ENCODE data around the gene TBC1D7. TPM values are rescaled to one million over a fixed set of nuclear protein-coding genes. Genes with fewer than 3 reads are reported as not detected.

TBC1D7 gene
- total and polyA plus RNA-seq, 10 of the 15 experiments (the other 5 are each of a cell fraction or from before 2014, with no cell fraction given), result 20.1 to 65.9 (median 31.3) TPM

GRCh38 chr6:13260831-13261230 lies 67.5 kb downstream of the TBC1D7 start:
- BruUV-seq (replicated peaks), result no TSS peak
- peak overlapping the region; percentile 5; the same call in 1 of the 2 replicates for H3K9ac ChIP-seq (ENCODE audit: control insufficient read depth, insufficient read depth, low read length)
- no peak overlapping the region; the same call in 1 of the 2 replicates for H2AFZ ChIP-seq (ENCODE audit: control insufficient read depth, low read depth, low read length)
- FAIRE-seq (no peak), ATAC-seq (peak; percentile 25), DNase-seq (ENCODE audit: low read depth, low spot score) (peak; percentile 55)
- peak overlapping the region; percentile 96 for H3K4me2 ChIP-seq (ENCODE audit: control insufficient read depth, insufficient read depth)
- H3K4me3 ChIP-seq, result peak overlapping the region; percentile 52
- CTCF ChIA-PET, result interaction anchor here (0.9 to 5.2 kb wide), 7 partner anchors 12 to 69 kb away, joined by 3 to 45 read pairs (median 14); no protein-coding TSS in a partner anchor
- 0% methylated on average over 5 of the region's 5 CpGs for WGBS (ENCODE audit: insufficient coverage, insufficient replicate concordance, low lambda C conversion rate, missing lambda C conversion rate)
- POLR2A ChIA-PET, result interaction anchor here (1.0 to 3.3 kb wide), 6 partner anchors 10 to 42 kb away, joined by 3 to 26 read pairs (median 8); no protein-coding TSS in a partner anchor
- H3K36me3 ChIP-seq (ENCODE audit: control insufficient read depth in 2 of 2, insufficient read depth in 2 of 2, low read length in 1 of 2), result no peaks in the 10 kb centered on the region
- peak overlapping the region; percentile 50 for H3K27ac ChIP-seq (ENCODE audit: control insufficient read depth, insufficient read depth)
- intact Hi-C loops (cut with micrococcal nuclease; ENCODE audit: unreplicated experiment) (no loop called here), in situ Hi-C loops (cut with MboI) (no loop called here)
- H3K4me1 ChIP-seq (ENCODE audit: control insufficient read depth, insufficient read depth, low read length), result peaks cover 59% of the 10 kb centered on the region
- H3K9me3 ChIP-seq (replicated peaks; ENCODE audit: control insufficient read depth, insufficient read depth, low read length), result peaks cover 7% of the 10 kb centered on the region
- SMC1A ChIA-PET (ENCODE audit: uncharacterized antibody, unreplicated experiment), result interaction anchor here (0.6 to 6.6 kb wide), 17 partner anchors 9 to 224 kb away, joined by 3 to 81 read pairs (median 5); partner anchors contain the start of gene TBC1D7
- no peaks in the 10 kb centered on the region for H3K79me2 ChIP-seq (ENCODE audit: control insufficient read depth, insufficient read depth, low read length)
- RAD21 ChIA-PET (ENCODE audit: unreplicated experiment), result interaction anchor here (0.9 to 5.0 kb wide), 15 partner anchors 12 to 168 kb away, joined by 3 to 116 read pairs (median 5); partner anchors contain the start of gene TBC1D7
- no peaks in the 10 kb centered on the region for H3K27me3 ChIP-seq (replicated peaks in 1 of 2; ENCODE audit: control insufficient read depth in 2 of 2, insufficient read depth in 2 of 2, low read length in 1 of 2)
- no peaks in the 10 kb centered on the region for H4K20me1 ChIP-seq (ENCODE audit: control insufficient read depth, insufficient read depth)
- TF ChIP-seq MXI1 (IDR thresholded peaks at IDR 0.05; ENCODE audit: low read depth, low read length) (no peak), FOXM1 (IDR thresholded peaks at IDR 0.05; ENCODE audit: low read depth, low read length) (no peak; the same call in 1 of the 2 replicates), SREBF2 (IDR thresholded peaks at IDR 0.05; ENCODE audit: low read length) (no peak), CBFB (IDR thresholded peaks at IDR 0.05; ENCODE audit: low read depth) (no peak), SP1 (IDR thresholded peaks at IDR 0.05; ENCODE audit: low read depth, low read length) (no peak), EGR1 (IDR thresholded peaks at IDR 0.05; ENCODE audit: borderline replicate concordance in 1 of 2, low read depth in 2 of 2, low read length in 2 of 2) (no peak), IRF3 (IDR thresholded peaks at IDR 0.05) (no peak), SUPT20H (IDR thresholded peaks at IDR 0.05; ENCODE audit: borderline replicate concordance, control insufficient read depth, low read depth, low read length) (no peak), RUNX3 (IDR thresholded peaks at IDR 0.05; ENCODE audit: low read length) (peak; percentile 54), CREM (IDR thresholded peaks at IDR 0.05; ENCODE audit: low read depth) (peak; percentile 47; the same call in 1 of the 2 replicates), ZNF207 (IDR thresholded peaks at IDR 0.05; ENCODE audit: borderline replicate concordance) (no peak), MEF2A (IDR thresholded peaks at IDR 0.05; ENCODE audit: insufficient read depth, low read depth, low read length) (peak; percentile 77), MTA3 (IDR thresholded peaks at IDR 0.05; ENCODE audit: borderline replicate concordance, low read length) (no peak), JUND (IDR thresholded peaks at IDR 0.05; ENCODE audit: low read depth, low read length) (no peak), CHD4 (IDR thresholded peaks at IDR 0.05) (no peak), YBX1 (IDR thresholded peaks at IDR 0.05) (no peak), ETV6 (conservative IDR thresholded peaks at IDR 0.05 in 1 of 2, IDR thresholded peaks at IDR 0.05 in 1 of 2; ENCODE audit: borderline replicate concordance in 1 of 2, low read depth in 1 of 2) (0 out of 4 replicates have a peak, but pooled peaks of 1 of the 2 experiments have one; percentile 27)
- TF ChIP-seq, protein P1, sequence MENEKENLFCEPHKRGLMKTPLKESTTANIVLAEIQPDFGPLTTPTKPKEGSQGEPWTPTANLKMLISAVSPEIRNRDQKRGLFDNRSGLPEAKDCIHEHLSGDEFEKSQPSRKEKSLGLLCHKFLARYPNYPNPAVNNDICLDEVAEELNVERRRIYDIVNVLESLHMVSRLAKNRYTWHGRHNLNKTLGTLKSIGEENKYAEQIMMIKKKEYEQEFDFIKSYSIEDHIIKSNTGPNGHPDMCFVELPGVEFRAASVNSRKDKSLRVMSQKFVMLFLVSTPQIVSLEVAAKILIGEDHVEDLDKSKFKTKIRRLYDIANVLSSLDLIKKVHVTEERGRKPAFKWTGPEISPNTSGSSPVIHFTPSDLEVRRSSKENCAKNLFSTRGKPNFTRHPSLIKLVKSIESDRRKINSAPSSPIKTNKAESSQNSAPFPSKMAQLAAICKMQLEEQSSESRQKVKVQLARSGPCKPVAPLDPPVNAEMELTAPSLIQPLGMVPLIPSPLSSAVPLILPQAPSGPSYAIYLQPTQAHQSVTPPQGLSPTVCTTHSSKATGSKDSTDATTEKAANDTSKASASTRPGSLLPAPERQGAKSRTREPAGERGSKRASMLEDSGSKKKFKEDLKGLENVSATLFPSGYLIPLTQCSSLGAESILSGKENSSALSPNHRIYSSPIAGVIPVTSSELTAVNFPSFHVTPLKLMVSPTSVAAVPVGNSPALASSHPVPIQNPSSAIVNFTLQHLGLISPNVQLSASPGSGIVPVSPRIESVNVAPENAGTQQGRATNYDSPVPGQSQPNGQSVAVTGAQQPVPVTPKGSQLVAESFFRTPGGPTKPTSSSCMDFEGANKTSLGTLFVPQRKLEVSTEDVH (IDR thresholded peaks at IDR 0.05; ENCODE audit: low read depth, partially characterized antibody), result no peak

Data from GM12878 (cell line).